ENCODE measurements around the gene ZBTB46.

Gene ZBTB46

DNA sequence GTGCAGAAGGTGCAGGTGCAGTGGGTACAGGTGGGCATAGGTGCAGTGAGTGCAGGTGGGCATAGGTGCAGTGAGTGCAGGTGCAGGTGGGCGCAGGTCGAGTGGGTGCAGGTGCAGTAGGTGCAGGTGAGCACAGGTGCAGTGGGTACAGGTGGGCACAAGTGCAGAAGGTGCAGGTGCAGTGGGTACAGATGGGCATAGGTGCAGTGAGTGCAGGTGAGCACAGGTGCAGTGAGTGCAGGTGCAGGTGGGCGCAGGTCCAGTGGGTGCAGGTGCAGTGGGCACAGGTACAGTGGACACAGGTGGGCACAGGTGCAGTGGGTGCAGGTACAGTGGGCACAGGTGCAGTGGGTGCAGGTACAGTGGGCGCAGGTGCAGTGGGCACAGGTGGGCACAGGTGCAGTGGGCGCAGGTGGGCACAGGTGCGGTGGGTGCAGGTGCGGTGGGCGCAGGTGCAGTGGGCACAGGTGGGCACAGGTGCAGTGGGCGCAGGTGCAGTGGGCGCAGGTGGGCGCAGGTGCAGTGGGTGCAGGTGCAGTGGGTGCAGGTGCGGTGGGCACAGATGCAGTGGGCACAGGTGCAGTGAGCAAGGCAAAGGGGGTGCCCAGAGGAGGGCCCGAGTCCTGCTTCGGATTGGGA, 15.3 kb downstream of the ZBTB46 start:
- no peak for TF ChIP-seq CTCF (conservative IDR thresholded peaks at IDR 0.05)
- H3K27ac ChIP-seq, result no peak overlapping the region

GRCh38 chr20:63814891-63815614, 16.0 kb downstream of the ZBTB46 start:
- no peak overlapping the region for H3K27ac ChIP-seq
- TF ChIP-seq ZFX (IDR thresholded peaks at IDR 0.05) (no peak), CTCF (conservative IDR thresholded peaks at IDR 0.05) (no peak)

- TF ChIP-seq ZFX (IDR thresholded peaks at IDR 0.05), result no peak
- TF ChIP-seq CTCF (conservative IDR thresholded peaks at IDR 0.05), result no peak
- H3K27ac ChIP-seq, result no peak overlapping the region
Observed at GRCh38 chr20:63811491-63811875, 19.6 kb downstream of the ZBTB46 start.

GRCh38 chr20:63810730-63811490, 20.2 kb downstream of the ZBTB46 start:
- H3K27ac ChIP-seq, result no peak overlapping the region
- TF ChIP-seq CTCF (conservative IDR thresholded peaks at IDR 0.05), result no peak
- TF ChIP-seq ZFX (IDR thresholded peaks at IDR 0.05), result no peak

DNA sequence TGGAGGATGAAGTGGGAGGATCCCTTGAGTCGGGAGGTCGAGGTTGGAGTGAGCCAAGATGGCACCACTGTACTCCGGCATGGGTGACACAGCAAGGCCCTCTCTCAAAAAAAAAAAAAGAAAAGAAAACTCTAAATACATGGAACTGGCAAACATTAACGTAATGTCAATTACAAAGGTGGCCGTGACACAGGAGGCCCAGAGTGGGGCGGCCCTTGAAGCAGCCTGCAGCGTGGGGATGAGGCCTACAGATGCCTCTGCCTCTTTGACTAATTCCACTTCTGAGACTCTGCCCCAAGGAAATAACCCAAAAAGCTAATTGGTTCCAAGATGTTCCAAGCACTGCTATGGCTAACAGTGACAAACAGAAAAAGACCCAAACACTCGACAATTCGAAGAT, 21.2 kb downstream of the ZBTB46 start:
- TF ChIP-seq ZFX (IDR thresholded peaks at IDR 0.05) (no peak), CTCF (conservative IDR thresholded peaks at IDR 0.05) (no peak)
- no peak overlapping the region for H3K27ac ChIP-seq

- no peak for TF ChIP-seq CTCF (conservative IDR thresholded peaks at IDR 0.05)
- TF ChIP-seq ZFX (IDR thresholded peaks at IDR 0.05), result no peak
- H3K27ac ChIP-seq, result no peak overlapping the region
Observed at GRCh38 chr20:63808964-63809674, 21.9 kb downstream of the ZBTB46 start.

All from C4-2B (cell line).